AG04449 (cell line): ENCODE data around the gene CAMK2G.

Source experiments
- CTCF ChIA-PET: fragments of 350-600 bp; formaldehyde crosslinking; extraction: SDS; loops from one replicate; lab custom pipeline; 2021; ENCODE audit warnings: antibody characterized with exemption; lab: Yijun Ruan, JAX
- POLR2A ChIA-PET: fragments of 400-600, 350-600 bp; formaldehyde crosslinking; extraction: SDS; loops from one replicate; lab custom pipeline; 2020; ENCODE audit warnings: antibody characterized with exemption, inconsistent platforms; lab: Yijun Ruan, JAX
- DNase-seq: peaks from one replicate; pipeline ENCODE4 v3.0.0-alpha.2; 2010; ENCODE audit warnings: low read depth, low spot score
- H3K4me3 ChIP-seq: 2 replicates; pipeline ENCODE4 v1.5.1; 2011; ENCODE audit warnings: low read depth, mild to moderate bottlenecking, control low read depth, low read length
- TF ChIP-seq, protein P1 (sequence below): IDR thresholded peaks from one replicate; pipeline ENCODE4 v1.5.1; 2011; ENCODE audit warnings: mild to moderate bottlenecking, moderate library complexity, low read length, control low read depth, inconsistent platforms; ENCODE audit not compliant: insufficient read depth; ENCODE audit errors: missing control alignments

The CAMK2G gene

GRCh38 chr10:73828161-73828560 is 46.2 kb downstream of the CAMK2G start:
- no peak for DNase-seq
- POLR2A ChIA-PET, result interaction anchor here (0.7 to 1.4 kb wide), 2 partner anchors 47 to 333 kb away, joined by 3 read pairs; no protein-coding TSS in a partner anchor

DNA sequence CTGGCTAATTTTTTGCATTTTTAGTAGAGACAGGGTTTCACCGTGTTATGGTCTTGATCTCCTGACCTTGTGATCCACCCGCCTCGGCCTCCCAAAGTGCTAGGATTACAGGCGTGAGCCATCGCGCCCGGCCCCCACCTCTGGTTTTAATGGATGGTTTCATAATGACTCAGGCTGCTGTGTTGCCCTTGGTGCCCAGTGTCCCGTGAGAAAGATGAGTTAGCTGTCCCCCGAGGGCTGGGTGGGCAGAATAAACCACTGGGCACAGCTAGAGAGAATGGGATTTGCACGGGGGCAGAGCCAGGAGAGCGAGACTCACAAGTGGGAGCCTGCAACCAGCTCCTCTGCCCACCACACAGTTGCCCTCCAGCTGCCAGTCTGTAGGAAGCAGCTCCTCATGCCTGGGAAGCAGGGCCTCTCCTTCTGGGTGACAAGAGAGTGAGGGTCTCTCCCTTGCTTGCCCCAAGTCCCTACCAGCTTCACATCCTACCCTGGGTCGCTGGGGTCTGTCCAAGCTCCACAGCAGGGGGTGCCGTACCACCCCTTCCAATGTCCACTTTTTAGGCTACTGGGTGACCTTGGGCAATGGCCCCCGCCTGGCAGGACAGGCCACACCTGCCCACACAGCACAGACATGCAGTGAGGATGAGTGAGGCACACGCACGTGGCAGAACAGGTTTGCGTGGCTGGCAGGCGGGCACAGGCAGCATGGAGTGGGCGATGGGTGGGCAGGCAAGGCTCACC is 46.8 kb downstream of the CAMK2G start:
- DNase-seq, result no peak
- ChIA-PET POLR2A (interaction anchor here (0.5 to 1.4 kb wide), 3 partner anchors 12 to 334 kb away, joined by 3 read pairs; no protein-coding TSS in a partner anchor), CTCF (interaction anchor here (0.9 to 7.0 kb wide), 3 partner anchors 11 to 52 kb away, joined by 3 to 47 read pairs (median 3); no protein-coding TSS in a partner anchor)
- TF ChIP-seq, protein P1, sequence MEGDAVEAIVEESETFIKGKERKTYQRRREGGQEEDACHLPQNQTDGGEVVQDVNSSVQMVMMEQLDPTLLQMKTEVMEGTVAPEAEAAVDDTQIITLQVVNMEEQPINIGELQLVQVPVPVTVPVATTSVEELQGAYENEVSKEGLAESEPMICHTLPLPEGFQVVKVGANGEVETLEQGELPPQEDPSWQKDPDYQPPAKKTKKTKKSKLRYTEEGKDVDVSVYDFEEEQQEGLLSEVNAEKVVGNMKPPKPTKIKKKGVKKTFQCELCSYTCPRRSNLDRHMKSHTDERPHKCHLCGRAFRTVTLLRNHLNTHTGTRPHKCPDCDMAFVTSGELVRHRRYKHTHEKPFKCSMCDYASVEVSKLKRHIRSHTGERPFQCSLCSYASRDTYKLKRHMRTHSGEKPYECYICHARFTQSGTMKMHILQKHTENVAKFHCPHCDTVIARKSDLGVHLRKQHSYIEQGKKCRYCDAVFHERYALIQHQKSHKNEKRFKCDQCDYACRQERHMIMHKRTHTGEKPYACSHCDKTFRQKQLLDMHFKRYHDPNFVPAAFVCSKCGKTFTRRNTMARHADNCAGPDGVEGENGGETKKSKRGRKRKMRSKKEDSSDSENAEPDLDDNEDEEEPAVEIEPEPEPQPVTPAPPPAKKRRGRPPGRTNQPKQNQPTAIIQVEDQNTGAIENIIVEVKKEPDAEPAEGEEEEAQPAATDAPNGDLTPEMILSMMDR, result no peak
- H3K4me3 ChIP-seq, result no peak overlapping the region

More at GRCh38 chr10:73828161-73828560, 46.2 kb downstream of the CAMK2G start:
- CTCF ChIA-PET, result interaction anchor here (0.8 to 7.0 kb wide), 5 partner anchors 10 to 51 kb away, joined by 3 to 47 read pairs (median 3); no protein-coding TSS in a partner anchor
- no peak overlapping the region for H3K4me3 ChIP-seq
- TF ChIP-seq, protein P1, result no peak

GRCh38 chr10:73824146-73824725 is 50.1 kb downstream of the CAMK2G start:
- CTCF ChIA-PET, result interaction anchor here (2.6 kb wide), 1 partner anchor 56 kb away, joined by 9 read pairs; no protein-coding TSS in a partner anchor
- POLR2A ChIA-PET, result interaction anchor here (0.7 kb wide), 1 partner anchor 27 kb away, joined by 3 read pairs; no protein-coding TSS in a partner anchor
- TF ChIP-seq, protein P1, result no peak
- DNase-seq, result no peak
- no peak overlapping the region for H3K4me3 ChIP-seq

DNA sequence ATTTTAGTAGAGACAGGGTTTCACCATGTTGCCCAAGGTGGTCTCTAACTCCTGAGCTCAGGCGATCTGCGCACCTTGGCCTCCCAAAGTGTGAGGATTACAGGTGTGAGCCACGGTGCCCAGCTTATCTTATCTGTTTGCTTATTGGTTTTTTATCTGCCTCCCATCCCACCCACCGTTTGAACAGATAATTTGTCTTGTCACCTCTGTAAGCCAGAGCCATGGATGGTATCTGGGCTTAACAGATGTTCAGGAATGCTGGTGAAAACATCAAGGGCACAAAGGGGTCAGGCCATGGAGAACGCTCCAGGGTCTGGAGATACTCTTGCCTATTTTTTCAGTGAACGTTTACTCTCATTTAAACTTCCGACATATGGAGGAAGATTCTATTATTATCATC is 51.0 kb downstream of the CAMK2G start:
- H3K4me3 ChIP-seq, result no peak overlapping the region
- POLR2A ChIA-PET, result no interaction called here
- CTCF ChIA-PET, result interaction anchor here (0.6 to 2.6 kb wide), 4 partner anchors 24 to 56 kb away, joined by 3 to 9 read pairs (median 4); no protein-coding TSS in a partner anchor
- no peak for DNase-seq
- TF ChIP-seq, protein P1, result no peak

- POLR2A ChIA-PET, result no interaction called here
- DNase-seq, result no peak
- CTCF ChIA-PET, result interaction anchor here (1.9 to 2.2 kb wide), 2 partner anchors 9 to 60 kb away, joined by 5 to 6 read pairs; no protein-coding TSS in a partner anchor
- TF ChIP-seq, protein P1, result no peak
- H3K4me3 ChIP-seq, result no peak overlapping the region
Measured at GRCh38 chr10:73819513-73820093, 54.8 kb downstream of the CAMK2G start.
